Left renal cortex interstitium (tissue), 4 donors: ENCODE results near the gene KRTAP9-4. TPM values are rescaled to one million over a fixed set of nuclear protein-coding genes. Genes with fewer than 3 reads are reported as not detected.
"Not testable (repeated sequence)": the region's sequence is repeated elsewhere in the genome, so short reads cannot be mapped to it uniquely, and the experiment has no call there.

Experiments used
- DNase-seq, 4 donors: peaks; one replicate each; pipeline ENCODE4 v3.0.0-alpha.2; 2013; ENCODE audit warnings: low read depth in 4 of 4, low spot score in 2 of 4, missing footprints in 1 of 4
- polyA plus RNA-seq, 4 donors: library from polyadenylated mRNA; unstranded; fragments of 120-200 nt; gene quantifications; one replicate each; pipeline ENCODE4 v1.2.1, GENCODE V29; 2013; ENCODE audit not compliant: insufficient read length in 4 of 4

Gene KRTAP9-4
- polyA plus RNA-seq, 4 donors: not detected

GRCh38 chr17:41263212-41263611 is 13.7 kb downstream of the KRTAP9-4 start:
- DNase-seq: no peak

GRCh38 chr17:41264599-41264998 is 15.1 kb downstream of the KRTAP9-4 start:
- DNase-seq: no peak

- no peak for DNase-seq
These were observed 15.6 kb downstream of the KRTAP9-4 start, which contains the start of gene KRTAP9-6 for GRCh38 chr17:41265078-41265477. Gene KRTAP9-6 (plus strand): TSS chr17:41265378. CDS start chr17:41265378, 0 bp downstream.

- DNase-seq: no peak
These were observed 18.2 kb downstream of the KRTAP9-4 start for GRCh38 chr17:41267711-41268110.

- DNase-seq: not testable (repeated sequence)
These were observed 21.8 kb downstream of the KRTAP9-4 start for GRCh38 chr17:41271323-41271722.

- no peak for DNase-seq
These were observed 22.4 kb downstream of the KRTAP9-4 start for GRCh38 chr17:41271858-41272257.

GRCh38 chr17:41275648-41276190 is 26.2 kb downstream of the KRTAP9-4 start, which contains the start of gene KRTAP9-7:
Gene KRTAP9-7 (plus strand): TSS chr17:41275698. CDS start chr17:41275698, 0 bp downstream.
- DNase-seq: not testable (repeated sequence)

GRCh38 chr17:41278176-41278955 is 28.9 kb downstream of the KRTAP9-4 start:
- no peak for DNase-seq

GRCh38 chr17:41284043-41284442 is 34.6 kb downstream of the KRTAP9-4 start:
- DNase-seq: no peak

- DNase-seq: no peak
These were observed 35.1 kb downstream of the KRTAP9-4 start for GRCh38 chr17:41284546-41284945.

- DNase-seq: no peak
These were observed 37.6 kb downstream of the KRTAP9-4 start for GRCh38 chr17:41287050-41287449.

- no peak for DNase-seq
These were observed 44.5 kb downstream of the KRTAP9-4 start for GRCh38 chr17:41294016-41294415.

- DNase-seq: no peak
These were observed 47.4 kb downstream of the KRTAP9-4 start for GRCh38 chr17:41296846-41297245.

GRCh38 chr17:41298458-41299135 is 49.1 kb downstream of the KRTAP9-4 start:
- DNase-seq: no peak

Other genes with a start within 250 kb of the KRTAP9-4 start
- gene KRTAP3-2, start 249.8 kb upstream of the KRTAP9-4 start, polyA plus RNA-seq: not detected
- not detected for gene KRTAP3-1, start 240.6 kb upstream of the KRTAP9-4 start, polyA plus RNA-seq
- not detected for gene KRTAP1-5, start 222.5 kb upstream of the KRTAP9-4 start, polyA plus RNA-seq
- gene KRTAP1-4, start 219.5 kb upstream of the KRTAP9-4 start, polyA plus RNA-seq: not detected
- gene KRTAP1-3, start 214.8 kb upstream of the KRTAP9-4 start, polyA plus RNA-seq: not detected
- not detected for gene KRTAP1-1, start 208.2 kb upstream of the KRTAP9-4 start, polyA plus RNA-seq
- not detected for gene KRTAP2-1, start 202.4 kb upstream of the KRTAP9-4 start, polyA plus RNA-seq
- gene KRTAP2-2, start 194.5 kb upstream of the KRTAP9-4 start, polyA plus RNA-seq: not detected
- gene KRTAP2-3, start 189.6 kb upstream of the KRTAP9-4 start, polyA plus RNA-seq: not detected
- gene KRTAP2-4, start 183.8 kb upstream of the KRTAP9-4 start, polyA plus RNA-seq: not detected
- gene KRTAP4-7, start 165.5 kb upstream of the KRTAP9-4 start, polyA plus RNA-seq: not detected
- gene KRTAP4-8, start 151.5 kb upstream of the KRTAP9-4 start, polyA plus RNA-seq: not detected
- not detected for gene KRTAP4-16, start 147.5 kb upstream of the KRTAP9-4 start, polyA plus RNA-seq
- not detected for gene KRTAP4-9, start 144.3 kb upstream of the KRTAP9-4 start, polyA plus RNA-seq
- gene KRTAP4-11, start 131.3 kb upstream of the KRTAP9-4 start, polyA plus RNA-seq: not detected
- gene KRTAP4-12, start 125.5 kb upstream of the KRTAP9-4 start, polyA plus RNA-seq: not detected
- gene KRTAP4-6, start 109.1 kb upstream of the KRTAP9-4 start, polyA plus RNA-seq: not detected
- not detected for gene KRTAP4-5, start 99.9 kb upstream of the KRTAP9-4 start, polyA plus RNA-seq
- gene KRTAP4-4, start 88.9 kb upstream of the KRTAP9-4 start, polyA plus RNA-seq: not detected
- gene KRTAP4-3, start 81.5 kb upstream of the KRTAP9-4 start, polyA plus RNA-seq: not detected
- gene KRTAP4-2, start 71.5 kb upstream of the KRTAP9-4 start, polyA plus RNA-seq: not detected
- not detected for gene KRTAP4-1, start 64.8 kb upstream of the KRTAP9-4 start, polyA plus RNA-seq
- gene KRTAP9-1, start 59.8 kb upstream of the KRTAP9-4 start, polyA plus RNA-seq: not detected
- not detected for gene KRTAP9-2, start 23.0 kb upstream of the KRTAP9-4 start, polyA plus RNA-seq
- gene KRTAP9-3, start 17.2 kb upstream of the KRTAP9-4 start, polyA plus RNA-seq: not detected
- gene KRTAP9-8, start 11.7 kb upstream of the KRTAP9-4 start, polyA plus RNA-seq: not detected
- not detected for gene KRTAP9-9, start 5.7 kb downstream of the KRTAP9-4 start, polyA plus RNA-seq
- gene KRTAP9-6, start 15.7 kb downstream of the KRTAP9-4 start, polyA plus RNA-seq: under 1 TPM in 3 of 4 donors, not detected in 1; 0.09 to 0.14 (median 0.10) TPM
- gene KRTAP9-7, start 26.0 kb downstream of the KRTAP9-4 start, polyA plus RNA-seq: not detected
- not detected for gene KRTAP29-1, start 53.2 kb downstream of the KRTAP9-4 start, polyA plus RNA-seq
- not detected for gene KRTAP16-1, start 59.6 kb downstream of the KRTAP9-4 start, polyA plus RNA-seq
- gene KRTAP17-1, start 66.0 kb downstream of the KRTAP9-4 start, polyA plus RNA-seq: not detected
- gene KRT33A, start 101.1 kb downstream of the KRTAP9-4 start, polyA plus RNA-seq: not detected
- gene KRT33B, start 120.1 kb downstream of the KRTAP9-4 start, polyA plus RNA-seq: not detected
- gene KRT34, start 132.6 kb downstream of the KRTAP9-4 start, polyA plus RNA-seq: not detected
- gene KRT31, start 147.9 kb downstream of the KRTAP9-4 start, polyA plus RNA-seq: not detected
- not detected for gene KRT37, start 174.9 kb downstream of the KRTAP9-4 start, polyA plus RNA-seq
- not detected for gene KRT38, start 191.3 kb downstream of the KRTAP9-4 start, polyA plus RNA-seq
- not detected for gene KRT32, start 217.7 kb downstream of the KRTAP9-4 start, polyA plus RNA-seq
- under 1 TPM in 2 of 4 donors, not detected in 2; 0.10 to 0.14 TPM for gene KRT35, start 231.5 kb downstream of the KRTAP9-4 start, polyA plus RNA-seq
- not detected for gene KRT36, start 240.2 kb downstream of the KRTAP9-4 start, polyA plus RNA-seq